GM19193 (cell line): ENCODE results near the gene ANKMY1.

ENCODE experiments used
- POLR2A ChIP-seq: IDR thresholded peaks from 4 replicates; pipeline ENCODE4 v1.6.1; 2011; ENCODE audit not compliant: insufficient read depth, insufficient read length; ENCODE audit errors: extremely low read depth

Gene ANKMY1

DNA sequence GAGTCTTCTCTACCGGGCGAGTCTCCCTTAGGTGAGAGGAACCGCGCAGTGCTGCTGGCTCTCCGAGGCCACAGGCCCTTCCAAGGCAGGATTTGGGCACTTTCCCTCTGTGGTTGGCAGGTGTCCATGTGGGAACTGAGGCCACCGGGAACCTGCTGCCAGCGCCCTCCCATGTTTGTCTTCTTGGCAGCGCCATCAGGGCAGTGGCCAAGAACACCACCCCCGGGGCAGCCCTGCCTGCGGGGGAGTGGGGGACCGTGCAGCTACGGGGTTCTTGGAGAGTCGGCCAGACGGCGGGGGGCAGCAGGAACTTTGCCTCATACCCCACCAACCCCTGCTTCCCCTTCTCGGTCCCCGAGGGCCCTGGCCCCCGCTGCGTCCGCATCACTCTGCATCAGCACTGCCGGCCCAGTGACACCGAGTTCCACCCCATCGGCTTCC, 38.7 kb upstream of the ANKMY1 start:
- TF ChIP-seq POLR2A = no peak

DNA sequence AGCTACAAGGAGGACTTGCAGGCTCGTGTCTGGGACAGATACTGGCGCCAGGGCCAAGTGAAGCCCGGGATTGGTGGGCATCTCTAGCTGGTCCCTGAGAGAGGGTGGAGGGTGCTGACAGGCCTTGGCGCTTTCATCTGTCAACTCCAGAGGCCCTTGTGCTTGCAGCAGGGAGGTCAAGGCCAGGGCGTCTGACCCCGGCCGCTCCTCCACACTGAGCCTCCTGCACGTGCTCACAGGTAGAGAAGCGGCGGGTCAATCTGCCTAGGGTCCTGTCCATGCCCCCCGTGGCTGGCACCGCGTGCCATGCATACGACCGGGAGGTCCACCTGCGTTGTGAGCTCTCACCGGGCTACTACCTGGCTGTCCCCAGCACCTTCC, 38.3 kb upstream of the ANKMY1 start:
- TF ChIP-seq POLR2A = no peak

DNA sequence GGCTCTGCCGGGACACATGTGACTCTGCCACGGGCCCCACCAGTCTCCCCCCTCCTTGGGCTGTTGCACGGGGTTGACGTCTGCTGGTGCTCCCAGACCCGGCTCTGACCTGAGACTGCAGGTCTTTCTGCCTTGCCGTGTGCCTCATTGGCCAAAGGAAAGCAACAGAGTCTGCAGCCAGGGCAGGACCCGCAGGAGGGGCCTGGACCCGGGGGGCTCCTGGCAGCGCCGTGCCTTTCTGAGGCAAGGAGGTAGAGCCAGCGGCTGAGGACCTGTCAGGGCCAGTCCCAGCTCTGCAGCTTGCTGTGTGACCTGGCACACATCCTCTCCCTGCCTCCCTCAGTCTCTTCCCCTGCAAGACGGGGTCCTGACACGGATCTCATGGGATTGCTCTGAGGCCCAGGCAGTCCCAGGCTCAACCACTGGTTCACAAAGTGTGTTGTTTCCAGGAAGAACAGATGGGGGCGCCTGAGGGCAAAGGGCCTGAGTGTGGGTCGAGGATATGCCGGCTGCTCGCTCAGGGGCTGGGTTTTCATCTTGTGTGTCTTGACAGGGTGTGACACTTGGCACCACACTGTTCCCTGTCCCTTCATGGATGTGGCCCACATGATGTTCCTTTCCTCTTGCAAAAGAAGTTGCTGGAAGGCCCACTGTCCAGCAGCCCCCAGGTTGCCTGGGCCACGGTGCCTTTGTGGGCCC, 37.7 kb upstream of the ANKMY1 start:
- TF ChIP-seq POLR2A = no peak

DNA sequence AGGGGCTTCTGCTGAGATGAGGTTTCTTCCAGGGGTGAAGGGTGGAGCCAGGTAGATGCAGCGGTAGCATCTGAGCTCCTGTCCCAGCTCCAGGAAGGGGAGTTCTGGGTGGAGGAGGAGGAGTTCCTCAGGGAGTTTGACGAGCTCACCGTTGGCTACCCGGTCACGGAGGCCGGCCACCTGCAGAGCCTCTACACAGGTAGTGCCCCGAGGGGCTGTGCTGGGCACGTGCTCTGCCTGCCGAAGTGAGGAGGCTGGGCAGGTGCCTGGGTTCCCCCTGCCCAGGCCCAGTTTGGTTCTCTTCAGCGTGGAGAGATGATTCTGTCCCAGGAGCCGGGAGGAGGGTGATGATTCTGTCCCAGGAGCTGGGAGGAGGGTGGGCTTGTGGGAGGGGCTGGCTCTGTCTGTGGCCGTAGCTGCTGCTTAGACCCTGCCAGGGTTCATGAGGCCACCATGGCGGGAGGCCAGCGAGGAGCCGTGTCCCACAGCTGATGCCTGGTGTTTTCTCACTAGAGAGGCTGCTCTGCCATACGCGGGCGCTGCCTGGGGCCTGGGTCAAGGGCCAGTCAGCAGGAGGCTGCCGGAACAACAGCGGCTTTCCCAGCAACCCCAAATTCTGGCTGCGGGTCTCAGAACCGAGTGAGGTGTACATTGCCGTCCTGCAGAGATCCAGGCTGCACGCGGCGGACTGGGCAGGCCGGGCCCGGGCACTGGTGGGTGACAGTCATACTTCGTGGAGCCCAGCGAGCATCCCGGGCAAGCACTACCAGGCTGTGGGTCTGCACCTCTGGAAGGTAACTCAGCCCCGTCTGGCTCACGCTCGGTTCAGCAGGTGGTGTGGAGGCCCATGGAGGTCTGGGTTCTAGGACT, 37.0 kb upstream of the ANKMY1 start:
- no peak for TF ChIP-seq POLR2A

DNA sequence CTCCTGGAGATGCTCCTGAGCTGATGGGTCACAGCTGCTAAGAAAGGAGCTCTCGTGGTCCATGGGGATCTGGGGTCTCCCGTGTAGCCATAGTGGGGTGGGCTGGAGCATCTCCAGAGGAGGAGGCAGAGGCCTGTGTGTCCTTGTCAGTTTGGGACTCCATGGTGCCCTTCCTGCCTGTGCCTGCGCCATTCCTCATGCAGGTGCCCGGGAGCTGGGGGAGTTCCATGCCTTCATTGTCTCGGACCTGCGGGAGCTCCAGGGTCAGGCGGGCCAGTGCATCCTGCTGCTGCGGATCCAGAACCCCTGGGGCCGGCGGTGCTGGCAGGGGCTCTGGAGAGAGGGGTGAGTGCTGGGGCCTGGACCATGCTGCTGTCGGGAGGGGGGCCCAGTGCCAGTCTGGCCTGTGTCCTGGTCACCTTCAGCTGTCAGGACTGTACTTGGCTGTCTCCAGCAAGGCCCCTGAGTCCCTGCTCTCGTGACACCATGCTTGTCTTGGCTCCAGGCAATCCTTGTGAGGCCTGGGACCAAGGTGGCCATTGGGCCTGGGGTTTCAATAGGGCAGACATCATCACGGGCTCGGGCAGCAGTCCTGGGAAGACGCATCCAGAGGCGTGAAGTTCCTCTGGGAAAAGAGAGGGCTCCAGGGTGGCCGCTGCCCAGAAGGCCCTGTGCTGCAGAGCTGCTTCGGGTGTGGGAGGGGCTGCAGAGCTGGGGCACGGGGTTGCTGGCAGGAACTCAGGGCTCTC, 36.1 kb upstream of the ANKMY1 start:
- TF ChIP-seq POLR2A = no peak

DNA sequence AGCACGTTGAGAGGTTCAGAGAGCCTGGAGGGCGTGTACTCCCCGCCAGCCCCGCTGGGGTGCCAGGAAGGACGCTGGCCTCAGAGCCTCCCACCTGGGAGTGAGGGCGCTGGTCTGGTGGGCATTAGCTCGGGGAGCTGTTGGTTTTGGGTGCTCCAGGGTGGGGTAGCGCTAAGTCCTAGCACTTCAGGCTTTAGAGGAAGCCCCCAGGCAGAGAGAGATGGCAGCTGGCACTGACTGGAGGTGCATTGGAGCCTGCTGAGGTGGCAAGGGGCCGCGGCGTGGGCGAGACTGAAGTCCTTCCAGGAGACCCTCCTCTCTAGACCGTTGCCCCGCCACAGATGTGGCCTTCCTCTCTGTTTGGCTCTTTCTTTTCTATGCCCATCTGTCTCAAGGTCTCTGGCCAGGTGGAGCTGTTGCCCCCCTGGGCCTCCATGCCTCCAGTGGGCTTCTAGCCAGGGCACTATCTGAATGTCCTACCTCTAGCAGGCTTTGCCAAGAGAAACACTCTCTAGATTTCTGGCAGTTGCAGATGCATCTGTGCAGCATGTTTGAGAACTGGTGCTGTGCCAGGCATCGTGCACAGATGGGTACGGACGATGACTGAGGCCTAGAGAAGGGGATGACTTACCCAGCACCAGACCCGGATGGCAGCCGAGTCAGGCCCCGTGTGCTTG, 35.4 kb upstream of the ANKMY1 start:
- no peak for TF ChIP-seq POLR2A

DNA sequence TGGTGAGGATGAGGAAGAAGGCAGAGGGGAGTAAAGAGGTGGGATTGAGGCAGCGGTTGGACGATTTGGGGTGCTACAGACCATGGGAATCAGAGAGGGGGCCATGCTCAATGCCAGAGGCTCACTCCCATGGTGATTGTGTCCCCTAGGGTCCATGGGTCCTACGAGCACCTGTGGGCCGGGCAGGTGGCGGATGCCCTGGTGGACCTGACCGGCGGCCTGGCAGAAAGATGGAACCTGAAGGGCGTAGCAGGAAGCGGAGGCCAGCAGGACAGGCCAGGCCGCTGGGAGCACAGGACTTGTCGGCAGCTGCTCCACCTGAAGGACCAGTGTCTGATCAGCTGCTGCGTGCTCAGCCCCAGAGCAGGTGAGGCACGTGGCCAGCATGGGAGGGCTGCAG, 34.0 kb upstream of the ANKMY1 start:
- no peak for TF ChIP-seq POLR2A

DNA sequence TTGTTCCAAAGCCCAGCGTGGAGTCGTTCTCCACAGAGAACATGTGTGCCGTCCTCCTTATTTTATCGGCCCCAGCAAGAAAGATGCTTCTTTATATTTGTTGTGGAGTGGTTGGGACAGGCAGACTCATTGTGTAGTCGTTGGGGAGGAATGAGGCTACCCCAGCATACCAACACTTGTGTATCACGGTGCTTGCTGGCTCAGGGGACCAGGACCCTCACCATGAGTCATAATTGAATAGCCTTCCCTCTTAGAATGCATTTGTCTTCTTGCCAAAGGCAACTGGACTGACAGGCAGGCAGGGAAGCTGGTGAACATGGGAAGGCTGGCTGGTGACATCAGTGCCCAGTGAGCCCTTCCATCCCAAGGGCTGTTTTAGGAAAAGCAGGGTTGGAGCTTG, 33.4 kb upstream of the ANKMY1 start:
- TF ChIP-seq POLR2A = no peak

DNA sequence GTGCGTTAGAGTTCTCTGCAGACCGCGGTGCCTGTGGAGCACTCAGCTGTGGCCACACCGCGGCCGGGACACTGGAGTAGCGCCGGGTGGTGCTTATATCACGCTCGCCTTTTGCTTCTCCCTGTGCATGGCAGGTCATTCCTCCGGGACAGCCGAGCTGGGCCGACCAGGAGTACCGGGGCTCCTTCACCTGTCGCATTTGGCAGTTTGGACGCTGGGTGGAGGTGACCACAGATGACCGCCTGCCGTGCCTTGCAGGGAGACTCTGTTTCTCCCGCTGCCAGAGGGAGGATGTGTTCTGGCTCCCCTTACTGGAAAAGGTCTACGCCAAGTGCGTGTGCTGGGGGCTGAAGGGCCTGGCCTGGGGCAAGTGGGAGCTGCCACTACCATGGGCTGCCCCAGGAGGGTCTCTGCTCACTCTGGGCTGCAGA, 32.9 kb upstream of the ANKMY1 start:
- no peak for TF ChIP-seq POLR2A

DNA sequence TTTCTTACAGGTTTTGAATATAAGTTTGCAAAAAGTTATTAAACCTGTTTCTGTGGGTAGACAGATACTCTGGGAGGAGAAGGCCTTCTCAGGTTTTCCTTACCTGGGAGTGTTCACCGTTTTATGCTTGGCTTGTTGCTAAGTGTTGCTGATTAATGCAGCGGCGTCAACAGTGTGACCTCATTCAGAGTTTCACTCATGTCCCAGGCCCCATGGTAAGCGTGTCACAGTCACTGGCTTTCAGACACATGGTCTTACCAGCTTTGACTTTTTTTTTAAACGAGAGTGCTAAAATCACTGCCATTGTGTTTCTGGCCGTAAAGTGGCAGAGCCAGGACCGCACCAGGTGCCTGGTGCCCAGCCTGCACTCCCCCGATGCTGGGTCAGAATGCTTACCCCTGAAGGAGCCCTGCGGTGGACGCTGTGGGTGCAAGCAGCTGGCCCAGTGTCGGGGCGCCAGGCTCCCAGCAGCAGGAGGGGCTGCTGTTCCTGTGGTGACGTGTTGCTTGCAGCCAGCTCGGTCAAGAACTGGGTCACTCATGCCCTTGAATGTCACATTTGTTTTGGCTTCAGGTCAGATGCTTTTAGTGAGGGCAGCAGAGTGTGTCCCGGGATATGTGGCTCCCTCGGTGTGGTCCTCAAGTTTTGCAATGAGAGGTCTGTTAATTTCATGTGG, 32.2 kb upstream of the ANKMY1 start:
- TF ChIP-seq POLR2A = no peak

DNA sequence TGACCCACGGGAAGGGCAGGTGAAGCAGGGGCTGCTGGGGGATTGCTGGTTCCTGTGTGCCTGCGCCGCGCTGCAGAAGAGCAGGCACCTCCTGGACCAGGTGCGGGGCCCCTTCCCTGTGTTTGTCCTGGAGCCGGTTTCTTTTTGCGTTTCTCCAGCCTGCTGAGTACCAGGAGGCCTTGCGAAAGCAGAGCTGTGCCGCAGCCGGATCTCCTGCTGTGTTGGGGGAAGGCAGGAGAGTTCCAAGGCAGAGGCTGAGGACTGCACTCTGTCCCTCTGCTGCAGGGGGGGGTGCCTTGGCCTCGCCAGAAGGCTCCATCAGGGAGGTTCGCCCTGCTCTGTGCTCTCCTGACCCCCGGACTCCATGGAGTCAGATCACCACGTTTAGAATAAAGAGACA, 31.6 kb upstream of the ANKMY1 start:
- no peak for TF ChIP-seq POLR2A

DNA sequence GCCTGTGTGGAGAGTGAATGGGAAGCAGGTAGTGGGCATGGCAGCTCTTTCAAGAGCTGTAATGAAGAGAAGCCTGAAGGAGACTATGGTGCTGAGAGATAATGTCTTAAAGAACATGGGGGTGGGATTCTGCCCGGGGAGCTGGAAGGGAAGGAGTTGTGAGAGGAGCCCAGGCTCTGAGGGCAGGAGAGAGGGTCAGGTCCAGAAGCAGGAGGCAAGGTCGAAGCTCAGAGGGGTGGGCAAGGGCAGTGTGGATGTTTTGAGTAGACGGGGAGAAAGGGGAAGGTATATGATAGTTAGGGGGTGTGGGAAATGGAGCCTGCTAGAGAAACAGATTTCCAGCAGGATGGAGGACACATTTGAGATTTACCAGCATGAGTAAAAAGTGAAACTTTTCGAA, 30.9 kb upstream of the ANKMY1 start:
- TF ChIP-seq POLR2A = no peak

DNA sequence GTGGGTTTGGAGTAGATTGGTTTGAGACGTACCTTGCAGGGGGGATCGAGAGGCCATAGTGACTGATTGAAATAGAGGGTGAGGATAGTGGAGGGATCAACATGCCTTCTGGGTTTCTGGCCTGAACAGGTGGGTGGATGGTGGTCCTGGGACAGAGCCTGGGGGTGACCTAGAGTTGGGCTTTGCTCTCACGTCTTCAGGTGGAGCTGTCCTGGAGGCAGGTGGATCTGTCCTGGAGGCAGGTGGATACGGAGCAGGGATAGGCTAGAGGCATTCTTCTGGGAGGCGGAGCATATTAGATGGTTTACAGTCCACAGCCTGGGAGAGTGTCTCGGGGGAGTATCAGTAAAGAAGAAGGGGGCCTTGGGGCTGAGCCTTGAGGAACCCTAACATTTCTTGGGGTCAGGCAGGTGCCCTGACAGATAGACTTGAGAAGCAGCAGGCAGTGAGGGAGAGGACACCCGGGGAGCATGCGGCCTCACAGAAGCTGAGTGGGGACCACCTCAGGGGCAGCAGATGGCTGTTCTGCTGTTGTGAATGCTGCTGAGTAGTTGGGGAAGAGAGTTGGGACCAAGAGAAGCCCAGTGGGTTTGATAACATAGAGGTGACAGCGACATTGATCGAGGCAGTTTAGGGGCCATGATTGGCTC, 30.3 kb upstream of the ANKMY1 start:
- no peak for TF ChIP-seq POLR2A
